Common myeloid progenitor, CD34-positive (primary cell): Measurements from ENCODE around the gene MYT1.

Source experiments
- CTCF ChIA-PET: fragments of 350-600 bp; sonication (Branson Sonifier 250); formaldehyde crosslinking; loops from one replicate; lab custom pipeline; 2021; ENCODE audit warnings: antibody characterized with exemption; lab: Charles Lee
- POLR2A ChIA-PET: fragments of 350-600 bp; sonication (Branson Sonifier 250); formaldehyde crosslinking; loops from one replicate; lab custom pipeline; 2021; ENCODE audit warnings: antibody characterized with exemption; lab: Charles Lee
- DNase-seq, 3 donors: peaks; one replicate each; pipeline versions ENCODE4 v3.0.0 to v3.0.0-alpha.2; 2013
- H3K27ac ChIP-seq, 2 experiments: 1 replicate in 1 of 2; 2 replicates in 1 of 2; pipeline ENCODE4 v1.7.0; 2013; ENCODE audit warnings: inconsistent platforms in 2 of 2, low read length in 2 of 2, mild to moderate bottlenecking in 2 of 2, low read depth in 1 of 2, moderate library complexity in 1 of 2; ENCODE audit not compliant: severe bottlenecking in 2 of 2, insufficient read depth in 1 of 2, poor library complexity in 1 of 2
- H3K27me3 ChIP-seq, 5 experiments: replicated peaks in 2 of 5; 1 replicate in 3 of 5; 2 replicates in 2 of 5; pipeline versions ENCODE4 v1.6.1 to v1.7.0; 2013; ENCODE audit warnings: low read length in 4 of 5, mild to moderate bottlenecking in 2 of 5, moderate library complexity in 2 of 5, inconsistent platforms in 1 of 5; ENCODE audit not compliant: insufficient read depth in 5 of 5, control insufficient read depth in 4 of 5
- H3K36me3 ChIP-seq, 4 experiments: 1 replicate in 2 of 4; 2 replicates in 2 of 4; pipeline versions ENCODE4 v1.6.1 to v1.7.0; 2013; ENCODE audit warnings: low read length in 3 of 4, control low read depth in 1 of 4, mild to moderate bottlenecking in 1 of 4; ENCODE audit not compliant: control insufficient read depth in 4 of 4, insufficient read depth in 4 of 4
- H3K4me1 ChIP-seq, 4 experiments: 1 replicate in 3 of 4; 2 replicates in 1 of 4; pipeline versions ENCODE4 v1.6.1 to v1.7.1; 2013; ENCODE audit warnings: low read length in 3 of 4, mild to moderate bottlenecking in 3 of 4, control low read depth in 1 of 4, inconsistent platforms in 1 of 4, moderate library complexity in 1 of 4; ENCODE audit not compliant: control insufficient read depth in 4 of 4, insufficient read depth in 4 of 4; ENCODE audit errors: control extremely low read depth in 1 of 4
- H3K4me3 ChIP-seq, 7 experiments: 1 replicate in 4 of 7; 2 replicates in 3 of 7; pipeline versions ENCODE4 v1.5.1 to v1.7.0; 2013; ENCODE audit warnings: mild to moderate bottlenecking in 7 of 7, low read length in 6 of 7, moderate library complexity in 6 of 7, inconsistent platforms in 2 of 7, low read depth in 2 of 7, control low read depth in 1 of 7; ENCODE audit not compliant: insufficient read depth in 4 of 7, control insufficient read depth in 1 of 7; ENCODE audit errors: extremely low read depth in 1 of 7
- H3K9me3 ChIP-seq, 5 experiments: 1 replicate in 4 of 5; 2 replicates in 1 of 5; pipeline versions ENCODE4 v1.6.1 to v1.7.1; 2013; ENCODE audit warnings: low read length in 4 of 5, mild to moderate bottlenecking in 2 of 5, inconsistent platforms in 1 of 5, low read depth in 1 of 5, moderate library complexity in 1 of 5; ENCODE audit not compliant: control insufficient read depth in 4 of 5, insufficient read depth in 2 of 5; ENCODE audit errors: control extremely low read depth in 1 of 5
- WGBS: methylation state at CpG from one replicate; pipeline ENCODE4 v1.1.5; 2013; ENCODE audit not compliant: insufficient coverage; 5-methylcytosine and 5-hydroxymethylcytosine counted together

The MYT1 gene

GRCh38 chr20:64210656-64211369 lies 46.6 kb downstream of the MYT1 start:
- Histone ChIP-seq H3K27me3 (no peaks in the 10 kb centered on the region), H3K36me3 (no peaks in the 10 kb centered on the region), H3K4me1 (peaks cover 0 to 11% (median 3%) of the 10 kb centered on the region in 4 experiments), H3K4me3 (no peak overlapping the region), H3K27ac (no peak overlapping the region), H3K9me3 (no peaks in the 10 kb centered on the region)
- ChIA-PET CTCF (no interaction called here), POLR2A (no interaction called here)
- no peak for DNase-seq
- 97% methylated on average over 14 of the region's 15 CpGs for WGBS

DNA sequence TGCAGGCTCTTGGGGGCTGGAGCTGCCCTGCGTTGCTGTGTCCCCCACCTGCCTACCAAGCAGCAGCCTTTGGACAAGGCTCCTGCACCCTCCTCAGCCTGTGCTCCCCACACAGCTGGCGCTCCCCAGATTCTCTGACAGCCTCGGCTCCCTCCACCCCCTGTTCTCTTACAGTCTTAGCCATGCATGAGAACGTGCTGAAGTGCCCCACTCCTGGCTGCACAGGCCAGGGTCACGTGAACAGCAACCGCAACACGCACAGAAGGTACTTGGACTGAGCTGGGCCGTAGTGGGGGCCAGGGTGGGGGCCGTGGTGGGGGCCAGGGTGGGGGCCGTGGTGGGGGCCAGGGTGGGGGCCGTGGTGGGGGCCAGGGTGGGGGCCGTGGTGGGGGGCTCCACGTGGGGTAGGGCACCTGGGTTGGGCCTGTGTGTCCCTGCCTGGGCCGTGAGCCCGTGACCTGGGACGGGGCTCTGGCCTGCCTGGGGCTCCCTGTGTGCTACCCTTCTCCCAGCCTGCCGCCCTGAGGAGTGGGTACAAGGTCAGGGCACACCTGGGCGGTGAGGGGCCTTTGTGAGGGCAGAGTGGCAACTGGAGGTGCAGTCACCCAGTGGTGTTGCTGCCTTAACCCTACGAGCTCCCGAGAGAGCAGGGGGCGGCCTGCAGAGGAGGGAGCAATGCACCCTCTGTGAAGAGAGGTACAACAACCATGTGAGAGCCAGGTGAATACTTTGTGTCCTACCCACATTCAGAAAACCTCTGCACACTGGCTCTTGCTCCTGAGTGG lies 47.8 kb downstream of the MYT1 start:
- H3K4me3 ChIP-seq, result no peak overlapping the region
- ChIA-PET CTCF (no interaction called here), POLR2A (no interaction called here)
- WGBS, result 95% methylated on average over 17 of the region's 21 CpGs
- H3K36me3 ChIP-seq, result no peaks in the 10 kb centered on the region
- H3K4me1 ChIP-seq, result peaks cover 0 to 11% (median 3%) of the 10 kb centered on the region in 4 experiments
- no peak for DNase-seq
- no peaks in the 10 kb centered on the region for H3K27me3 ChIP-seq
- H3K27ac ChIP-seq, result no peak overlapping the region
- no peaks in the 10 kb centered on the region for H3K9me3 ChIP-seq

DNA sequence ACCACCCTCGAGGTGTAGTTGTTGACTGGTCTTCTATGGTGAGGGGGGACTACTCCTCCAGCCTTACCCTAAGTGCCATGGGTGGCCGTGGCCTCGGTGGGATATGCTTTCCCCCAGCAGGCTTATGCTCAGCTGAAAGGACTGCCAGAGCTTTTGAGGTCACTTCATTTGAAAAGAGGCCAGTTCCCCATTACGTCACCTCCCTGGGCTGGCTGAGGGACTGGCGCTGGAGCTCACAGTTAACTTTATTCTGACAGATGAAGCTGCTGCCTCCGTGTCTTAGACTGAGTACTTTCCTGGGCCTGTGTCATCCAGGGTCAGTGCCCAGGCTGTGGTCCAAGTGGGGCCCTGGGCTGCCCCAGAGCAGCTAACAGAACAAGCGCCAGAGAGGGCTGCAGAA lies 48.5 kb downstream of the MYT1 start:
- Histone ChIP-seq H3K4me1 (peaks cover 0 to 11% (median 3%) of the 10 kb centered on the region in 4 experiments), H3K36me3 (no peaks in the 10 kb centered on the region), H3K9me3 (no peaks in the 10 kb centered on the region), H3K27me3 (no peaks in the 10 kb centered on the region), H3K4me3 (no peak overlapping the region), H3K27ac (no peak overlapping the region)
- WGBS, result 86% methylated on average over 7 of the region's 7 CpGs
- POLR2A ChIA-PET, result no interaction called here
- CTCF ChIA-PET, result no interaction called here
- DNase-seq, result no peak

GRCh38 chr20:64214113-64214512 lies 49.9 kb downstream of the MYT1 start:
- H3K27ac ChIP-seq, result no peak overlapping the region
- DNase-seq, result no peak
- WGBS, result 98% methylated on average over 10 of the region's 10 CpGs
- no peak overlapping the region for H3K4me3 ChIP-seq
- H3K27me3 ChIP-seq, result no peaks in the 10 kb centered on the region
- H3K36me3 ChIP-seq, result no peaks in the 10 kb centered on the region
- ChIA-PET CTCF (no interaction called here), POLR2A (no interaction called here)
- peaks cover 0 to 11% (median 3%) of the 10 kb centered on the region in 4 experiments for H3K4me1 ChIP-seq
- H3K9me3 ChIP-seq, result no peaks in the 10 kb centered on the region

- POLR2A ChIA-PET, result no interaction called here
- no peaks in the 10 kb centered on the region for H3K27me3 ChIP-seq
- no peak overlapping the region for H3K4me3 ChIP-seq
Measured at GRCh38 chr20:64214952-64215351, 50.7 kb downstream of the MYT1 start.

GRCh38 chr20:64216036-64216435 lies 51.8 kb downstream of the MYT1 start:
- no peak overlapping the region for H3K4me3 ChIP-seq
- ChIA-PET POLR2A (no interaction called here), CTCF (no interaction called here)
- no peak for DNase-seq
- H3K36me3 ChIP-seq, result no peaks in the 10 kb centered on the region
- 70% methylated on average over 2 of the region's 3 CpGs for WGBS
- H3K27me3 ChIP-seq, result no peaks in the 10 kb centered on the region
- no peaks in the 10 kb centered on the region for H3K9me3 ChIP-seq
- H3K27ac ChIP-seq, result no peak overlapping the region
- peaks cover 0 to 11% (median 3%) of the 10 kb centered on the region in 4 experiments for H3K4me1 ChIP-seq

More at GRCh38 chr20:64214952-64215351, 50.7 kb downstream of the MYT1 start:
- Histone ChIP-seq H3K9me3 (no peaks in the 10 kb centered on the region), H3K27ac (no peak overlapping the region), H3K4me1 (peaks cover 0 to 11% (median 3%) of the 10 kb centered on the region in 4 experiments), H3K36me3 (no peaks in the 10 kb centered on the region)
- 48% methylated on average over 5 of the region's 6 CpGs for WGBS
- no peak for DNase-seq
- CTCF ChIA-PET, result no interaction called here

DNA sequence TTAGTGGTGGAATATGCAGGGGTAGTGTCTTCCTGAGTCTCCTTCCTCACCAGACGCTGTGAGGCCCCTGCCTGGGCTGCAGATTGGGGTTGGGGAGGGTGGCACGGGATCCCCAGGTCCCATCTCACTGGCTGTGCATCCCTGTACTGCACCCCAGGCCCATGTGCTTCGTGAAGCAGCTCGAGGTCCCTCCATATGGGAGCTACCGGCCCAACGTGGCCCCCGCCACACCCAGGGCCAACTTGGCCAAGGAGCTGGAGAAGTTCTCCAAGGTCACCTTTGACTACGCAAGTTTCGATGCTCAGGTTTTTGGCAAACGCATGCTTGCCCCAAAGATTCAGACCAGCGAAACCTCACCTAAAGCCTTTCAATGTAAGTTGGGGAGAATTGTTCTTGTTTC lies 52.7 kb downstream of the MYT1 start:
- CTCF ChIA-PET, result interaction anchor here (1.1 kb wide), 1 partner anchor 13 kb away, joined by 4 read pairs; no protein-coding TSS in a partner anchor

More for the DNA sequence above, 52.7 kb downstream of the MYT1 start:
- 96% methylated on average over 11 of the region's 11 CpGs for WGBS
- DNase-seq, result no peak
- POLR2A ChIA-PET, result no interaction called here
- Histone ChIP-seq H3K27me3 (no peaks in the 10 kb centered on the region), H3K4me3 (no peak overlapping the region), H3K36me3 (no peaks in the 10 kb centered on the region), H3K27ac (no peak overlapping the region), H3K9me3 (no peaks in the 10 kb centered on the region), H3K4me1 (peaks cover 0 to 11% (median 3%) of the 10 kb centered on the region in 4 experiments)
